HCT116 (cell line): ENCODE data around the gene SP140L. TPM values are rescaled to one million over a fixed set of nuclear protein-coding genes. Genes with fewer than 3 reads are reported as not detected.

Experiments used
- ATAC-seq: fragments of 200-7000 bp; cut with Tn5 transposase; 2 replicates; pipeline ENCODE4 v1.9.1; 2020; ENCODE audit warnings: mild to moderate bottlenecking, moderate library complexity
- BruUV-seq: library from RNA; stranded (reverse); fragments of 400-500 nt; replicated peaks from 2 replicates; lab custom pipeline; 2021; lab: Mats Ljungman, UMichigan
- CTCF ChIA-PET: fragments of 300-600 bp; sonication (Branson Sonifier 250); formaldehyde crosslinking; loops from one replicate; lab custom pipeline; 2021; ENCODE audit warnings: antibody characterized with exemption; lab: Charles Lee
- POLR2A ChIA-PET: fragments of 300-600, 350-600 bp; sonication (Branson Sonifier 250); formaldehyde crosslinking; loops from one replicate; lab custom pipeline; 2021; ENCODE audit warnings: antibody characterized with exemption; lab: Charles Lee
- RAD21 ChIA-PET, 2 experiments: fragments of 300-600 bp; sonication (Branson Sonifier 250); formaldehyde crosslinking; loops; one replicate each; lab custom pipeline; 2023; ENCODE audit warnings: low total read pairs in 2 of 2; ENCODE audit not compliant: uncharacterized antibody in 2 of 2, unreplicated experiment in 2 of 2, low non-redundant PET in 1 of 2; lab: Charles Lee
- DNase-seq: peaks from one replicate; pipeline ENCODE4 v3.0.0-alpha.2; 2010; ENCODE audit warnings: low read depth, low spot score
- H2AFZ ChIP-seq: fragments of 200-600 bp; shearing (Covaris generic), sonication (generic); 2 replicates; pipeline ENCODE4 v1.6.1; 2017; ENCODE audit warnings: low read depth, mixed run types, mixed read lengths, antibody characterized with exemption, low read length; ENCODE audit not compliant: poor library complexity, severe bottlenecking
- H3K27ac ChIP-seq: 2 replicates; pipeline ENCODE4 v1.5.1; 2012; ENCODE audit warnings: low read depth, low read length
- H3K27me3 ChIP-seq: fragments of 200-600 bp; sonication (generic); 2 replicates; pipeline ENCODE4 v1.6.1; 2016; ENCODE audit warnings: mixed run types, low read length, mixed read lengths; ENCODE audit not compliant: insufficient read depth
- H3K36me3 ChIP-seq, 2 experiments: fragments of 200-500 bp in 1 of 2; fragments of 200-600 bp in 1 of 2; sonication (Bioruptor generic) in 1 of 2; sonication (generic) in 1 of 2; 2 replicates each; pipeline versions ENCODE4 v1.5.1 to v1.6.1; 2014 to 2016; ENCODE audit warnings: low read length in 2 of 2, inconsistent platforms in 1 of 2, mixed read lengths in 1 of 2, mixed run types in 1 of 2; ENCODE audit not compliant: insufficient read depth in 2 of 2, control insufficient read depth in 1 of 2
- H3K4me1 ChIP-seq, 2 experiments: fragments of 200-600 bp in 1 of 2; sonication (generic) in 1 of 2; 2 replicates each; pipeline versions ENCODE4 v1.5.1 to v1.6.1; 2012 to 2017; ENCODE audit warnings: low read length in 2 of 2, inconsistent platforms in 1 of 2, mild to moderate bottlenecking in 1 of 2, mixed read lengths in 1 of 2, mixed run types in 1 of 2, moderate library complexity in 1 of 2; ENCODE audit not compliant: insufficient read depth in 2 of 2, control insufficient read depth in 1 of 2
- H3K4me2 ChIP-seq: fragments of 200-600 bp; sonication (generic); 2 replicates; pipeline ENCODE4 v1.6.1; 2017; ENCODE audit warnings: mixed run types, low read length, mixed read lengths
- H3K4me3 ChIP-seq, 2 experiments: fragments of 200-600 bp in 1 of 2; sonication (generic) in 1 of 2; replicated peaks in 1 of 2; 2 replicates each; pipeline ENCODE4 v1.5.1; 2011 to 2016; ENCODE audit warnings: low read length in 2 of 2, control low read depth in 1 of 2, low read depth in 1 of 2, mild to moderate bottlenecking in 1 of 2, mixed read lengths in 1 of 2, mixed run types in 1 of 2
- H3K79me2 ChIP-seq: fragments of 200-600 bp; sonication (generic); 2 replicates; pipeline ENCODE4 v1.6.1; 2017; ENCODE audit warnings: mild to moderate bottlenecking, mixed run types, low read length, moderate library complexity, mixed read lengths; ENCODE audit not compliant: insufficient read depth
- H3K9ac ChIP-seq: fragments of 200-600 bp; sonication (generic); 2 replicates; pipeline ENCODE4 v1.6.1; 2016; ENCODE audit warnings: low read length, mixed read lengths
- H3K9me2 ChIP-seq: fragments of 200-600 bp; sonication (generic), shearing (Covaris generic); 2 replicates; pipeline ENCODE4 v1.6.1; 2017; ENCODE audit warnings: mixed run types, mild to moderate bottlenecking, moderate library complexity; ENCODE audit not compliant: insufficient read depth
- H3K9me3 ChIP-seq, 2 experiments: fragments of 200-500 bp in 1 of 2; fragments of 200-600 bp in 1 of 2; sonication (Bioruptor generic) in 1 of 2; sonication (generic) in 1 of 2; 2 replicates each; pipeline ENCODE4 v1.6.1; 2014 to 2017; ENCODE audit warnings: low read length in 2 of 2, mixed read lengths in 2 of 2, inconsistent platforms in 1 of 2, low read depth in 1 of 2, mild to moderate bottlenecking in 1 of 2, mixed run types in 1 of 2, moderate library complexity in 1 of 2; ENCODE audit not compliant: control insufficient read depth in 1 of 2, insufficient read depth in 1 of 2
- H4K20me1 ChIP-seq: fragments of 200-600 bp; sonication (generic), shearing (Covaris generic); 2 replicates; pipeline ENCODE4 v1.6.1; 2017; ENCODE audit warnings: mixed run types, mild to moderate bottlenecking, moderate library complexity; ENCODE audit not compliant: insufficient read depth
- CTCF ChIP-seq, 3 experiments: fragments of 200-600 bp in 1 of 3; sonication (generic) in 1 of 3; IDR thresholded peaks in 2 of 3; conservative IDR thresholded peaks in 1 of 3; 2 replicates each; pipeline ENCODE4 v1.5.1; 2012 to 2017; ENCODE audit warnings: low read depth in 2 of 3, low read length in 2 of 3, antibody characterized with exemption in 1 of 3, borderline replicate concordance in 1 of 3, control low read depth in 1 of 3, mild to moderate bottlenecking in 1 of 3, mixed read lengths in 1 of 3, mixed run types in 1 of 3, moderate library complexity in 1 of 3; ENCODE audit not compliant: insufficient read depth in 1 of 3
- ELF1 ChIP-seq: IDR thresholded peaks from 2 replicates; pipeline ENCODE4 v1.6.1; 2012; ENCODE audit warnings: low read depth, borderline replicate concordance
- REST ChIP-seq: IDR thresholded peaks from 2 replicates; pipeline ENCODE4 v1.6.1; 2012; ENCODE audit warnings: low read depth
- SP1 ChIP-seq: IDR thresholded peaks from 2 replicates; pipeline ENCODE4 v1.6.1; 2012; ENCODE audit warnings: low read depth
- SRF ChIP-seq: IDR thresholded peaks from 2 replicates; pipeline ENCODE4 v1.6.1; 2012; ENCODE audit warnings: low read depth
- YY1 ChIP-seq: IDR thresholded peaks from 2 replicates; pipeline ENCODE4 v1.6.1; 2011; ENCODE audit warnings: low read length, low read depth, moderate library complexity, mild to moderate bottlenecking; ENCODE audit not compliant: insufficient replicate concordance; ENCODE audit errors: extremely low read depth
- ZBTB33 ChIP-seq: IDR thresholded peaks from 2 replicates; pipeline ENCODE4 v1.6.1; 2011; ENCODE audit warnings: mild to moderate bottlenecking, low read length, moderate library complexity; ENCODE audit not compliant: insufficient replicate concordance; ENCODE audit errors: extremely low read depth
- ZFX ChIP-seq: fragments of 450-650 bp; IDR thresholded peaks from 2 replicates; pipeline ENCODE4 v1.6.1; 2017
- intact Hi-C: fragments of 100-400 bp; cut with micrococcal nuclease; formaldehyde crosslinking; loops from 2 replicates; pipeline ENCODE4 v1.10.0; 2022
- total RNA-seq: library from RNA; stranded (reverse); gene quantifications from one replicate; pipeline ENCODE4 v1.2.1, GENCODE V29; 2021; ENCODE audit not compliant: unreplicated experiment

The SP140L gene
- total RNA-seq, 1 experiment from 2014 or later = 28.9 TPM

- CTCF ChIA-PET = no interaction called here
- BruUV-seq = no TSS peak
Observed at GRCh38 chr2:230403746-230404145, 76.8 kb downstream of the SP140L start.

More at GRCh38 chr2:230403746-230404145, 76.8 kb downstream of the SP140L start:
- Histone ChIP-seq H3K4me2 (no peak overlapping the region), H3K9me3 (no peaks in the 10 kb centered on the region), H3K27ac (no peak overlapping the region), H3K9ac (no peak overlapping the region), H4K20me1 (no peaks in the 10 kb centered on the region), H3K4me1 (no peaks in the 10 kb centered on the region), H3K79me2 (no peaks in the 10 kb centered on the region), H2AFZ (no peak overlapping the region), H3K27me3 (no peaks in the 10 kb centered on the region), H3K9me2 (no peaks in the 10 kb centered on the region), H3K36me3 (no peaks in the 10 kb centered on the region), H3K4me3 (no peak overlapping the region)
- intact Hi-C loops = no loop called here
- RAD21 ChIA-PET = no interaction called here
- TF ChIP-seq YY1 (no peak), SP1 (no peak), ZFX (no peak), CTCF (IDR thresholded peaks at IDR 0.05 in 2 of 3, conservative IDR thresholded peaks at IDR 0.05 in 1 of 3; ENCODE audit: borderline replicate concordance in 1 of 3, insufficient read depth in 1 of 3, low read depth in 2 of 3, low read length in 2 of 3) (no peak), REST (no peak), ELF1 (no peak), ZBTB33 (no peak), SRF (no peak)
- no peak for DNase-seq
- no peak for ATAC-seq
- POLR2A ChIA-PET = no interaction called here
